IMR-90 (cell line): ENCODE data around the gene FLT1. TPM values are rescaled to one million over a fixed set of nuclear protein-coding genes. Genes with fewer than 3 reads are reported as not detected.

Experiments used
- ATAC-seq: fragments of 200-7000 bp; cut with Tn5 transposase; 2 replicates; pipeline ENCODE4 v1.9.1; 2020; ENCODE audit warnings: low read depth, mild to moderate bottlenecking, moderate library complexity
- BruUV-seq: library from RNA; stranded (reverse); fragments of 400-500 nt; replicated peaks from 2 replicates; lab custom pipeline; 2021; lab: Mats Ljungman, UMichigan
- CTCF ChIA-PET: fragments of 300-600 bp; formaldehyde crosslinking; extraction: SDS; loops from one replicate; lab custom pipeline; 2021; ENCODE audit warnings: antibody characterized with exemption; lab: Yijun Ruan, JAX
- POLR2A ChIA-PET: fragments of 300-600 bp; sonication (Branson Sonifier 250); formaldehyde crosslinking; loops from one replicate; lab custom pipeline; 2022; ENCODE audit warnings: antibody characterized with exemption; ENCODE audit not compliant: unreplicated experiment; lab: Charles Lee
- DNase-seq: peaks from one replicate; pipeline ENCODE4 v3.0.0; 2013
- H2AFZ ChIP-seq: replicated peaks from 2 replicates; pipeline ENCODE3; 2013; ENCODE audit warnings: low read length, mild to moderate bottlenecking; ENCODE audit not compliant: poor library complexity
- H2AK5ac ChIP-seq: 2 replicates; pipeline ENCODE4 v1.6.1; 2013; ENCODE audit warnings: low read depth, low read length, inconsistent platforms
- H2AK9ac ChIP-seq: replicated peaks from 2 replicates; pipeline ENCODE3; 2013; ENCODE audit warnings: mild to moderate bottlenecking, low read depth, low read length, moderate library complexity; ENCODE audit not compliant: poor library complexity
- H2BK120ac ChIP-seq: 2 replicates; pipeline ENCODE4 v1.6.1; 2013; ENCODE audit warnings: low read depth, low read length, inconsistent platforms
- H2BK15ac ChIP-seq: 3 replicates; pipeline ENCODE4 v1.6.1; 2013; ENCODE audit warnings: low read depth, low read length, inconsistent platforms
- H2BK20ac ChIP-seq: 2 replicates; pipeline ENCODE4 v1.6.1; 2013; ENCODE audit warnings: low read depth, mild to moderate bottlenecking, inconsistent platforms, low read length, moderate library complexity
- H2BK5ac ChIP-seq: 2 replicates; pipeline ENCODE4 v1.6.1; 2013; ENCODE audit warnings: mild to moderate bottlenecking, low read depth, low read length, inconsistent platforms; ENCODE audit not compliant: poor library complexity, severe bottlenecking
- H3K14ac ChIP-seq: replicated peaks from 2 replicates; pipeline ENCODE4 v1.6.1; 2013; ENCODE audit warnings: low read depth, low read length, inconsistent platforms
- H3K18ac ChIP-seq: 2 replicates; pipeline ENCODE4 v1.6.1; 2013; ENCODE audit warnings: low read depth, low read length, control low read depth
- H3K23ac ChIP-seq: 2 replicates; pipeline ENCODE4 v1.6.1; 2013; ENCODE audit warnings: low read depth, low read length, inconsistent platforms
- H3K27ac ChIP-seq: 2 replicates; pipeline ENCODE4 v1.5.1; 2013; ENCODE audit warnings: mild to moderate bottlenecking, control low read depth, low read length; ENCODE audit not compliant: insufficient read depth
- H3K27me3 ChIP-seq: 2 replicates; pipeline ENCODE4 v1.6.1; 2013; ENCODE audit warnings: low read length; ENCODE audit not compliant: control insufficient read depth, insufficient read depth
- H3K36me3 ChIP-seq: 2 replicates; pipeline ENCODE4 v1.6.1; 2013; ENCODE audit warnings: low read length, mixed read lengths; ENCODE audit not compliant: control insufficient read depth, insufficient read depth
- H3K4ac ChIP-seq: 2 replicates; pipeline ENCODE4 v1.6.1; 2013; ENCODE audit warnings: low read depth, low read length, inconsistent platforms
- H3K4me1 ChIP-seq: 2 replicates; pipeline ENCODE4 v1.6.1; 2013; ENCODE audit warnings: low read length, mixed read lengths; ENCODE audit not compliant: control insufficient read depth, insufficient read depth
- H3K4me2 ChIP-seq: 2 replicates; pipeline ENCODE4 v1.6.1; 2013; ENCODE audit warnings: low read depth, mild to moderate bottlenecking, control low read depth, low read length, moderate library complexity
- H3K4me3 ChIP-seq: 2 replicates; pipeline ENCODE4 v1.5.1; 2013; ENCODE audit warnings: low read depth, mild to moderate bottlenecking, control low read depth, low read length, moderate library complexity; ENCODE audit not compliant: insufficient read depth
- H3K56ac ChIP-seq: 2 replicates; pipeline ENCODE4 v1.6.1; 2013; ENCODE audit warnings: low read length, inconsistent platforms; ENCODE audit not compliant: insufficient read depth; ENCODE audit errors: extremely low read depth
- H3K79me1 ChIP-seq, 2 experiments: 2 replicates each; pipeline ENCODE4 v1.6.1; 2013; ENCODE audit warnings: low read length in 2 of 2, inconsistent platforms in 1 of 2, low read depth in 1 of 2
- H3K9ac ChIP-seq: 2 replicates; pipeline ENCODE4 v1.6.1; 2013; ENCODE audit warnings: low read depth, low read length, control low read depth
- H3K9me1 ChIP-seq: 2 replicates; pipeline ENCODE4 v1.6.1; 2013; ENCODE audit warnings: low read length, inconsistent platforms; ENCODE audit not compliant: insufficient read depth
- H3K9me3 ChIP-seq: 2 replicates; pipeline ENCODE4 v1.6.1; 2013; ENCODE audit warnings: low read length; ENCODE audit not compliant: control insufficient read depth, insufficient read depth
- H4K20me1 ChIP-seq: 2 replicates; pipeline ENCODE4 v1.6.1; 2013; ENCODE audit warnings: low read length, inconsistent platforms; ENCODE audit not compliant: insufficient read depth
- H4K5ac ChIP-seq: 2 replicates; pipeline ENCODE4 v1.6.1; 2013; ENCODE audit warnings: mild to moderate bottlenecking, low read depth, low read length, control low read depth
- H4K8ac ChIP-seq, 2 experiments: 2 replicates each; pipeline ENCODE4 v1.6.1; 2013; ENCODE audit warnings: low read depth in 2 of 2, low read length in 2 of 2, control low read depth in 1 of 2, inconsistent platforms in 1 of 2
- H4K91ac ChIP-seq: 2 replicates; pipeline ENCODE4 v1.6.1; 2013; ENCODE audit warnings: low read depth, low read length, inconsistent platforms; ENCODE audit not compliant: insufficient read depth
- CHD1 ChIP-seq: IDR thresholded peaks from 2 replicates; pipeline ENCODE4 v1.6.1; 2012; ENCODE audit warnings: low read depth, low read length, improper control_type of control experiment
- FOS ChIP-seq: fragments of 150-350 bp; IDR thresholded peaks from 2 replicates; pipeline ENCODE4 v1.6.1; 2016; ENCODE audit warnings: low read depth, low read length
- MAZ ChIP-seq: IDR thresholded peaks from 2 replicates; pipeline ENCODE4 v1.6.1; 2012; ENCODE audit warnings: low read depth, mild to moderate bottlenecking, low read length, improper control_type of control experiment, moderate library complexity, borderline replicate concordance
- RCOR1 ChIP-seq: IDR thresholded peaks from 2 replicates; pipeline ENCODE4 v1.6.1; 2012; ENCODE audit warnings: mild to moderate bottlenecking, low read length, improper control_type of control experiment; ENCODE audit not compliant: insufficient replicate concordance
- SMC3 ChIP-seq: fragments of 150-350 bp; IDR thresholded peaks from 2 replicates; pipeline ENCODE4 v1.6.1; 2016; ENCODE audit warnings: low read depth, mild to moderate bottlenecking, antibody characterized with exemption, low read length, moderate library complexity
- WGBS, 2 experiments: methylation state at CpG; one replicate each; pipeline versions ENCODE4 v1.1.5 to v1.1.7; 2013; ENCODE audit warnings: missing lambda C conversion rate in 2 of 2; ENCODE audit not compliant: insufficient read length in 1 of 2; ENCODE audit errors: extremely low coverage in 2 of 2; 5-methylcytosine and 5-hydroxymethylcytosine counted together
- dilution Hi-C: fragments of 300-500 bp; cut with HindIII; formaldehyde crosslinking; loops from one replicate; pipeline ENCODE4 v1.14.3; 2018; ENCODE audit warnings: low sequenced_read_pairs; ENCODE audit not compliant: unreplicated experiment
- in situ Hi-C: fragments of 300-500 bp; cut with MboI; formaldehyde crosslinking; loops from 3 replicates; pipeline ENCODE4 v1.14.3; 2019; ENCODE audit warnings: low sequenced_read_pairs, inconsistent platforms, mixed read lengths
- intact Hi-C: fragments of 100-400 bp; cut with micrococcal nuclease; formaldehyde crosslinking; loops from 2 replicates; pipeline ENCODE4 v1.10.0; 2022
- polyA plus RNA-seq, 3 experiments: library from polyadenylated mRNA; depleted of rRNA; stranded (reverse); fragments of >200 nt; gene quantifications; 2 replicates each; pipeline ENCODE4 v1.2.3, GENCODE V29; 2012; ENCODE audit warnings: low replicate concordance in 1 of 3
- total RNA-seq: library from RNA; depleted of rRNA; stranded (reverse); fragments of >200 nt; gene quantifications from 2 replicates; pipeline ENCODE4 v1.2.3, GENCODE V29; 2012
- TF ChIP-seq, protein P1 (sequence below): conservative IDR thresholded peaks from 2 replicates; pipeline ENCODE4 v1.5.1; 2012; ENCODE audit warnings: mild to moderate bottlenecking, low read depth, low read length, improper control_type of control experiment

Gene FLT1
- total and polyA plus RNA-seq, 2 of the 4 experiments (the other 2 are of a cell fraction): 4.5 to 10.4 TPM

DNA sequence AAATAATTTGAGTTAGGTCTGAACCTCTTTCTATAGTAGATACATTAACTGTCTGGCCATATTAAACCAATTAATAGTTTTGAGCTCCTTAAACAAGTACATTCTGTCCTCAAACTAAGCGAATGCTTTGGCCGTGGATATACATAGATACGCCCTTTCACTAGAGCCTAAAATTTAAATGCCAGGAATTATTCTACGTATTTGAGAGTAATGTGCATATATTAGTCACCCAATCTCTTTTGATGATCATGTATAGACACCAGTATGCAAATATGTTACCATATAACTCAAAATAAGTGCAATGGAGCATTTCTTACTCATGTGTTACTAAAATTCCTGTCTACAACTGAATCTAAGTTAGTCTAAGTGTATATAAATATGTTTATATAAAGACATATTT lies 70.4 kb downstream of the FLT1 start:
- H2BK120ac ChIP-seq: no peak overlapping the region
- H3K4me2 ChIP-seq: no peak overlapping the region
- in situ Hi-C loops (no loop called here), dilution Hi-C loops (no loop called here), intact Hi-C loops (no loop called here)
- no peak overlapping the region for H3K27ac ChIP-seq
- no peak overlapping the region for H4K8ac ChIP-seq
- H3K27me3 ChIP-seq: no peaks in the 10 kb centered on the region
- no peak overlapping the region for H3K4me3 ChIP-seq
- ChIA-PET CTCF (no interaction called here), POLR2A (no interaction called here)
- no peak overlapping the region for H3K9ac ChIP-seq
- WGBS, 2 experiments: no CpG with 5 or more reads among the region's 4 CpGs
- no peak overlapping the region for H4K91ac ChIP-seq
- no peak overlapping the region for H2AK9ac ChIP-seq
- H4K5ac ChIP-seq: no peak overlapping the region
- no peak overlapping the region for H3K23ac ChIP-seq
- H2AFZ ChIP-seq: no peak overlapping the region
- H2BK20ac ChIP-seq: no peak overlapping the region
- no peaks in the 10 kb centered on the region for H4K20me1 ChIP-seq
- no peak overlapping the region for H3K56ac ChIP-seq
- ATAC-seq (no peak), DNase-seq (no peak)
- H3K18ac ChIP-seq: no peak overlapping the region
- no peak overlapping the region for H2BK15ac ChIP-seq
- peaks cover 0 to 4% of the 10 kb centered on the region in 2 experiments; a peak in 1 of 4 replicates for H3K79me1 ChIP-seq
- no peak overlapping the region for H2AK5ac ChIP-seq
- no peak overlapping the region for H3K4ac ChIP-seq
- TF ChIP-seq SMC3: no peak
- no peak for TF ChIP-seq CHD1
- TF ChIP-seq, protein P1, sequence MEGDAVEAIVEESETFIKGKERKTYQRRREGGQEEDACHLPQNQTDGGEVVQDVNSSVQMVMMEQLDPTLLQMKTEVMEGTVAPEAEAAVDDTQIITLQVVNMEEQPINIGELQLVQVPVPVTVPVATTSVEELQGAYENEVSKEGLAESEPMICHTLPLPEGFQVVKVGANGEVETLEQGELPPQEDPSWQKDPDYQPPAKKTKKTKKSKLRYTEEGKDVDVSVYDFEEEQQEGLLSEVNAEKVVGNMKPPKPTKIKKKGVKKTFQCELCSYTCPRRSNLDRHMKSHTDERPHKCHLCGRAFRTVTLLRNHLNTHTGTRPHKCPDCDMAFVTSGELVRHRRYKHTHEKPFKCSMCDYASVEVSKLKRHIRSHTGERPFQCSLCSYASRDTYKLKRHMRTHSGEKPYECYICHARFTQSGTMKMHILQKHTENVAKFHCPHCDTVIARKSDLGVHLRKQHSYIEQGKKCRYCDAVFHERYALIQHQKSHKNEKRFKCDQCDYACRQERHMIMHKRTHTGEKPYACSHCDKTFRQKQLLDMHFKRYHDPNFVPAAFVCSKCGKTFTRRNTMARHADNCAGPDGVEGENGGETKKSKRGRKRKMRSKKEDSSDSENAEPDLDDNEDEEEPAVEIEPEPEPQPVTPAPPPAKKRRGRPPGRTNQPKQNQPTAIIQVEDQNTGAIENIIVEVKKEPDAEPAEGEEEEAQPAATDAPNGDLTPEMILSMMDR: no peak
- no peak for TF ChIP-seq RCOR1
- TF ChIP-seq FOS: no peak
- TF ChIP-seq MAZ: no peak
- no peaks in the 10 kb centered on the region for H3K36me3 ChIP-seq
- no peaks in the 10 kb centered on the region for H3K9me3 ChIP-seq
- peaks cover 4% of the 10 kb centered on the region; the same call in 1 of the 2 replicates for H3K9me1 ChIP-seq
- no peak overlapping the region for H2BK5ac ChIP-seq
- H3K14ac ChIP-seq: no peak overlapping the region
- H3K4me1 ChIP-seq: no peaks in the 10 kb centered on the region; the same call in 1 of the 2 replicates
- no TSS peak for BruUV-seq
